Mesothelial cell of epicardium (in vitro differentiated cells): ENCODE results near the gene DAB2IP. TPM values are rescaled to one million over a fixed set of nuclear protein-coding genes. Genes with fewer than 3 reads are reported as not detected.

ENCODE experiments used
- DNase-seq, 2 experiments: peaks; one replicate each; pipeline ENCODE4 v3.0.0; 2021; ENCODE audit warnings: low spot score in 2 of 2; ENCODE audit not compliant: unreplicated experiment in 2 of 2
- H3K27ac Mint-ChIP-seq: 2 replicates; pipeline ENCODE4 v1.8.0; 2021; ENCODE audit warnings: mixed read lengths
- H3K27me3 Mint-ChIP-seq: 2 replicates; pipeline ENCODE4 v1.8.0; 2021; ENCODE audit warnings: low read depth, mixed read lengths
- H3K36me3 Mint-ChIP-seq: 2 replicates; pipeline ENCODE4 v1.8.0; 2021; ENCODE audit warnings: mixed read lengths
- H3K4me1 Mint-ChIP-seq: 2 replicates; pipeline ENCODE4 v1.8.0; 2021; ENCODE audit warnings: mixed read lengths
- H3K4me3 Mint-ChIP-seq: 2 replicates; pipeline ENCODE4 v1.8.0; 2021; ENCODE audit warnings: mild to moderate bottlenecking, moderate library complexity, mixed read lengths
- H3K9me3 Mint-ChIP-seq: 2 replicates; pipeline ENCODE4 v1.8.0; 2021; ENCODE audit warnings: mixed read lengths
- total RNA-seq: library from RNA; stranded (reverse); gene quantifications from 3 replicates; pipeline ENCODE4 v1.2.1, GENCODE V29; 2021
- TF ChIP-seq, protein P1 (sequence below): fragments of 200-600 bp; sonication (generic); IDR thresholded peaks from one replicate; pipeline ENCODE4 v1.5.0; 2021; ENCODE audit warnings: antibody characterized with exemption; ENCODE audit not compliant: unreplicated experiment

Gene DAB2IP
- total RNA-seq: 71.1 to 76.5 TPM (median 75.7 TPM) in 3 replicates

DNA sequence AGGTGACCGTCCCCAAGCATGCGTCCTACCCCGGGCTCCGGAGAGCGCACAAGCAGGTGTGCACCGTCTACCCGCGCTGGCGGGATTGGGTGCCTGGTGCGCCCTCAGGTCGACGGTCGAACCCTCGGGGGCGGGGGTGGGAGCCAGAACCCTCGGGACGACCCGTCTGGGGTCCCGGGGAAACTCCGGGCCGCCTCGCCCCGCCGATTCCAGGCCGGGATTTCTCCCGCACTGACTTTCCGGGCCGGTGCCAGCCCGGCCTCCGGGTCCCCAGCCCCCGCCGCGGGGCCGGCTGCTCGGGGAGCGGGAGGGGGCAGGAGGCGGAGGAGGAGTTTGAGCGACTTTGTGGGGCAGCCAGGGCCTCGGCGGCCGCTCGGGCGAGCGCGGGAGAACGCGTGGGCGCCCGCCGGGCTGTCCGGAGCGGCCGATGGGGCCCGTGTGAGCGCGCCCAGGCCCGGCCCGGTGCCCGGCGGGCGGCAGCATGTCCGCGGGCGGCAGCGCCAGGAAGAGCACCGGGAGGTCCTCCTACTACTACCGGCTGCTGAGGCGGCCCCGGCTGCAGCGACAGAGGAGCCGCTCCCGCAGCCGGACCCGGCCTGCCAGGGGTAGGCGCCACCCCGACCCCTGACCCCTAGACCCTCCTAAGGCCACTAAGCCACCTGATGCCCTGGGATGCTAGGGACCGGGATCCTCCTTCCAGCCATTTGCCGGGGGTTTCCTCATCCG, at the start of gene DAB2IP:
Gene DAB2IP, plus strand, starts transcription at position 340 of the 726 bp plus-strand sequence. Its CDS starts 142 bp downstream, at position 482.
- Mint-ChIP-seq H3K36me3 (peaks cover 2% of the 10 kb centered on the region), H3K4me1 (peaks cover 44% of the 10 kb centered on the region), H3K9me3 (no peaks in the 10 kb centered on the region), H3K27ac (peak within 1 kb of the TSS; percentile 92), H3K4me3 (peak within 1 kb of the TSS; percentile 86), H3K27me3 (no peaks in the 10 kb centered on the region)
- TF ChIP-seq, protein P1, sequence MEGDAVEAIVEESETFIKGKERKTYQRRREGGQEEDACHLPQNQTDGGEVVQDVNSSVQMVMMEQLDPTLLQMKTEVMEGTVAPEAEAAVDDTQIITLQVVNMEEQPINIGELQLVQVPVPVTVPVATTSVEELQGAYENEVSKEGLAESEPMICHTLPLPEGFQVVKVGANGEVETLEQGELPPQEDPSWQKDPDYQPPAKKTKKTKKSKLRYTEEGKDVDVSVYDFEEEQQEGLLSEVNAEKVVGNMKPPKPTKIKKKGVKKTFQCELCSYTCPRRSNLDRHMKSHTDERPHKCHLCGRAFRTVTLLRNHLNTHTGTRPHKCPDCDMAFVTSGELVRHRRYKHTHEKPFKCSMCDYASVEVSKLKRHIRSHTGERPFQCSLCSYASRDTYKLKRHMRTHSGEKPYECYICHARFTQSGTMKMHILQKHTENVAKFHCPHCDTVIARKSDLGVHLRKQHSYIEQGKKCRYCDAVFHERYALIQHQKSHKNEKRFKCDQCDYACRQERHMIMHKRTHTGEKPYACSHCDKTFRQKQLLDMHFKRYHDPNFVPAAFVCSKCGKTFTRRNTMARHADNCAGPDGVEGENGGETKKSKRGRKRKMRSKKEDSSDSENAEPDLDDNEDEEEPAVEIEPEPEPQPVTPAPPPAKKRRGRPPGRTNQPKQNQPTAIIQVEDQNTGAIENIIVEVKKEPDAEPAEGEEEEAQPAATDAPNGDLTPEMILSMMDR: no peak
- DNase-seq: peak; percentile 66 to 83

DNA sequence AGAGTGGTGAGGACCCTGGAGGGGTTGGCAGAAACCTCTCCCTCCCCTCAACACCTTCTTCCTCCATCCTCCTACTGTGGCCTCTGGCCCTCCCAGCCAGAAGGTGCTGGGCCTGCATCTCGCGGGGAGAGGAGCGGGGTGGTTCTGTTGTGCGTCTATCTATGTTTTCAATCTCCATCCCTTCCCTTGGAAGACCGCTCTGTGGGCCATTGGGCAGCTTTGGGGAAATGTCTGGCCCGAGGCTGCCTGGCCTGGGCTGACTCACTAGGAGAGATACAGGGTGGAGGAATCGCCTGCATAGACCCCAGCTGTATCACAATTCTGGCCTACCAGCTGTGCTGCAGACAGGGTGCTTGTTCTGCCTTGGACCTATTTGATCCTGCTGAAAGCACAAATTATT, 48.4 kb upstream of the DAB2IP start:
- Mint-ChIP-seq H3K4me3 (no peak overlapping the region), H3K36me3 (no peaks in the 10 kb centered on the region), H3K27me3 (peaks cover 8% of the 10 kb centered on the region), H3K9me3 (no peaks in the 10 kb centered on the region), H3K4me1 (peaks cover 24% of the 10 kb centered on the region), H3K27ac (no peak overlapping the region)
- no peak for DNase-seq
- TF ChIP-seq, protein P1: no peak

DNA sequence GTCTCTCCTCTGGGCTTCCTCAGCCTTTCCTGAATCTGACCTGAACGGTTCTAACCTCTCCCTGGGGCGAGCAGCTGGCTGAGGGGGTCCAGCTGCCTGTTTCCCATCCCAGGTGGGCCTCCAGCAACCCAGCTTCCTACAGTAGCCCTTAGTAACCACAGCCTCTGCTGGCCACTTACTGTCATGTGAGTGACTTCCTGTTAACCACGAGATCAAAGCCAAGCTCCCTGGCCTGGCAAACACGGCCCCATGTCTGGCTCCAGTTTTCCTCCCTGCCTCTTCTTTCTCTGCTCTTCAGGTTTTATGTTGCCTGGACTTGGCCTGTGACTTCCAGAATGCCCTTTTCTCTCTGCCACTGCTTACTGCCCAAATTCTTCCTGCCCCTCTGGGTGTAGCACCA, 47.2 kb upstream of the DAB2IP start:
- Mint-ChIP-seq H3K27ac (peak overlapping the region; percentile 41), H3K4me1 (peaks cover 28% of the 10 kb centered on the region), H3K36me3 (no peaks in the 10 kb centered on the region), H3K9me3 (no peaks in the 10 kb centered on the region), H3K4me3 (no peak overlapping the region), H3K27me3 (peaks cover 8% of the 10 kb centered on the region)
- no peak for DNase-seq
- TF ChIP-seq, protein P1: no peak

DNA sequence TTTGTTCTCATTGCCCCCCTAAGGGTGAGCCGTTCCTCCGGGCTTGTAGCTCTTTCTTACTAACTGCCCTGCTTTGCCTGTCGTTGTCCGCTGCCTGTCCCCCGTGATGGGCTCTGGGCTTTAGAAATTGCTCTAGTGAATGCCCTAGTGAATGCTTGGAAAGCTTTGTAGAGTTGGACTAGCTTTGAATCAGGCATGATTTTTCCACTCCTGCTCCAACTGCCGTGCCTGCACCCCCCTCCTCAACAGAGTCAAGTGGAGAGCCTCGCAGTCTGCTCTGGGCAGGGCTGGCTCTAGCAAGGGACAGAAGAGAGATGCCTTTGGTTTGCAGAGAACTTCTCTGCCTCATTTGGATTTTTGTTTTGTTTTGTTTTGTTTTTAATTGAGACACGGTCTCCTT, 46.8 kb upstream of the DAB2IP start:
- Mint-ChIP-seq H3K4me3 (no peak overlapping the region), H3K36me3 (no peaks in the 10 kb centered on the region), H3K27me3 (peaks cover 8% of the 10 kb centered on the region)

DNA sequence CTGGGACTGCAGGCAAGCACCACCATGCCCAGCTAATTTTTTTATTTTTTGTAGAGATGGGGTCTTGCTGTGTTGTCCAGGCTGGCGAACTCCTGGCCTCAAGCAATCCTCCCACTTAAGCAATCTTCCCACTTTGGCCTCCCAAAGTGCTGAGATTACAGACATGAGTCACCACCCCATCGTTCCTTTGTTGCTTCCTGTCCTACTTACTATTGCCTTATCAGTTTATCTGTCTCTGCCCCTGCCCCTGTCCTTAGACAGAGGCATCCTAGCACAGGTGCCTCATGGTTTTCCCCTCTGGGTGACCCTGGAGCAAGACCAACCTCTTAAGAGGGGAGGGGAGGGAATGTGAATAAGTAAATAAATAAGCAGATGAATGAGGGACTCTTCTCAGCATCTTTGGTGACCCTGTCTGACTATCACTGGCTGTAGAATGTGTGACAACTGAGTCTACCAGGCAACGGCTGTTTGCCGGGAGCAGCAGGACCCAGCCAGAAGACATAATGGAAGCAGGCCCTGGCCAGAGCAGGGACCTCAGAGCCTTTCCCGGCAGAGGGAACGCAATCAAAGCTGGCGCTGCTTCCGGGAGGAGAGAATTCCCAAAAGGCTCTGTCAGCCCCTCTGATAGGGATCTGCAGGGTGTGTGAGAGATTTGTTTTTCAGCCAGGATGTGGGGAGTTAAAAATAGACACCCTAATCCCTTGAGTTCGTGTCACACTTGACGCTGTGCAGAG, 43.8 kb upstream of the DAB2IP start:
- Mint-ChIP-seq H3K4me3 (no peak overlapping the region), H3K4me1 (peaks cover 26% of the 10 kb centered on the region), H3K27ac (peak overlapping the region; percentile 79), H3K27me3 (no peaks in the 10 kb centered on the region), H3K36me3 (no peaks in the 10 kb centered on the region), H3K9me3 (no peaks in the 10 kb centered on the region)
- TF ChIP-seq, protein P1: no peak
- DNase-seq: no peak

More for the DNA sequence above, 46.8 kb upstream of the DAB2IP start:
- Mint-ChIP-seq H3K9me3 (no peaks in the 10 kb centered on the region), H3K27ac (peak overlapping the region; percentile 41), H3K4me1 (peaks cover 28% of the 10 kb centered on the region)
- TF ChIP-seq, protein P1: no peak
- no peak for DNase-seq
